H54 (cell line): Measurements from ENCODE around the gene APOA5.
"Not testable (repeated sequence)": the region's sequence is repeated elsewhere in the genome, so short reads cannot be mapped to it uniquely, and the experiment has no call there.

Experiments
- DNase-seq: peaks from one replicate; pipeline ENCODE4 v3.0.0; 2011; ENCODE audit warnings: low spot score, mixed read lengths; ENCODE audit not compliant: insufficient read length
- FAIRE-seq: peaks from 3 replicates; lab custom pipeline; 2011; peaks lifted over from hg19 to GRCh38; lab: Jason Lieb, UNC
- POLR2A ChIP-seq: IDR thresholded peaks from 2 replicates; pipeline ENCODE4 v1.6.1; 2011; ENCODE audit warnings: low read depth, mild to moderate bottlenecking, low read length

The APOA5 gene

GRCh38 chr11:116786966-116787365 lies 4.7 kb downstream of the APOA5 start:
- no peak for TF ChIP-seq POLR2A
- FAIRE-seq (no peak), DNase-seq (no peak)

GRCh38 chr11:116786326-116786725 lies 5.4 kb downstream of the APOA5 start:
- TF ChIP-seq POLR2A, result no peak
- no peak for DNase-seq
- FAIRE-seq, result no peak

DNA sequence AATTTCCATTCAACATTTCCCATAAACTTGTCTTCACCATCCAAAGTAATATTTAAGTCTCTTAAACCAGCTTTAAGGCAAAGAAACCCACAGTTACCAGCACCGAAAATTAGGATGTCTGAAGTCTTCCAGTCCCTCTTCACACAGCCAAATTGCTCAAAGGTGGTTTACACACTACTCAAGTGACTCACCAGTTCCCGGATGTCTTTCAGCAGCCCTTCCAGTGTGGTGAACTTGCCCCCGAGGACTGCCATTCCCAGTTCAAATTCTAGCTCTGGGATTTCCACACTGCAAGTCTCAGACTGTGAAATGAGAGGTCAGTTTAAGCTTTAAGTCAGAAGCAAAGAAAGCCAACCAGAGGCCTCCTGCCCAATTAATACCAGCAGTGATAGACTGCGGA lies 9.0 kb downstream of the APOA5 start:
- no peak for DNase-seq
- FAIRE-seq, result no peak
- no peak for TF ChIP-seq POLR2A

- DNase-seq (no peak), FAIRE-seq (no peak)
- TF ChIP-seq POLR2A, result no peak
Measured at GRCh38 chr11:116778556-116778955, 13.1 kb downstream of the APOA5 start.

DNA sequence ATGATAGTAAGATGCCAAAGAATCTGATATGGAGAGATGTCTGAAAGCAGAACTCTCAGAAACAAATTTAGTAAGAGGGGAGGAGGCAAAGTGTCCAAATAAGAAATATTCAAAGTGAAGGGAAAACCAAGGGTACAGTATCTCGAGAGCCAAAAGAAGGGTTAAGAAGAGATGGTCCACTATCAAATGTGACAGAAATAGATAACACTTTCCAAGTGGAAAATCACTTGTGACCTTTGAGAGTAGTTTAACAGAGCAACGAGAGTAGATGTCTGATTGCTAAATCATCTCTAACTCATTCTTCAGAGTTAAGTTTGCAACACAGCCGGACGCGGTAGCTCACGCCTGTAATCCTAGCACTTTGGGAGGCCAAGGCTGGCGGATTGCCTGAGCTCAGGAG lies 14.6 kb downstream of the APOA5 start:
- no peak for TF ChIP-seq POLR2A
- FAIRE-seq (no peak), DNase-seq (no peak)

GRCh38 chr11:116776522-116776984 lies 15.1 kb downstream of the APOA5 start:
- FAIRE-seq, result no peak
- TF ChIP-seq POLR2A, result no peak

DNA sequence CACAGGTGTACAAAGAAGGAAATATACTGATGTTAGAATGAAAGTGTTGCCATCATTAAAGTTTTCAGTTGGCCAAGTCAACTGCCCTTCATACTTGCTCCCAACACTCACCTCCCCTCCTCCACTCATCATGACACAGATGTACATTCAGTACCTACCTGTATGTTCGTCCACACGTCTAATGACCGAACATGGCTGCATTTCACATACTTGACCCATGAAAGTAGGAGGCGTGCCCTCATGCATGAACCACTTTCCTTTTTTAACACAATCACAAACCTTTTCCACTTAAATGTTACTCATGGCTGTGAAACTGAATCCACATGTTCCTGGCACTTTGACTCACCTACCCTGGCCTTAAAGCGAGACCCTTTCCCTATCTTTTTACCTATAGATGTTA lies 15.7 kb downstream of the APOA5 start:
- DNase-seq (no peak), FAIRE-seq (no peak)
- no peak for TF ChIP-seq POLR2A

More at GRCh38 chr11:116776522-116776984, 15.1 kb downstream of the APOA5 start:
- no peak for DNase-seq

DNA sequence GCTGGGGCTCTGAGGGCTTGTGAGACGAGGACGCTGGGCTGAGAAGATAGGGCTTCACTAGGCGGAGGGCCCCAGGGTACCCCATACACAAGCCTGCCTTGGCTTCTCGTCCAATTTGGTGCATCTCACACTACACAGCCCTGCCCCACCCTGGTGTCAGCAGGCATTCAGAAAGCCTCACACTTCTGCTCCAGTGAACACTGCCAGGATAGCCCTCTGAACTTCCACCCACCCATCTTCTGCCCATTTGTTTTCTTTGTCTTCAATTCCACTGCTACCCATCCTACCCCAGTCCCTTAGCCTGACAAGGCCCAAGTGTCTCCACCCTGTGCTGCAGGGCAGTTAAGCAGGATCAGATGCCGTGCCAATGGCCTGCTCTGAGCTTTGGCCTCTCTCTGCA lies 17.0 kb downstream of the APOA5 start:
- DNase-seq (no peak), FAIRE-seq (no peak)
- TF ChIP-seq POLR2A, result no peak

DNA sequence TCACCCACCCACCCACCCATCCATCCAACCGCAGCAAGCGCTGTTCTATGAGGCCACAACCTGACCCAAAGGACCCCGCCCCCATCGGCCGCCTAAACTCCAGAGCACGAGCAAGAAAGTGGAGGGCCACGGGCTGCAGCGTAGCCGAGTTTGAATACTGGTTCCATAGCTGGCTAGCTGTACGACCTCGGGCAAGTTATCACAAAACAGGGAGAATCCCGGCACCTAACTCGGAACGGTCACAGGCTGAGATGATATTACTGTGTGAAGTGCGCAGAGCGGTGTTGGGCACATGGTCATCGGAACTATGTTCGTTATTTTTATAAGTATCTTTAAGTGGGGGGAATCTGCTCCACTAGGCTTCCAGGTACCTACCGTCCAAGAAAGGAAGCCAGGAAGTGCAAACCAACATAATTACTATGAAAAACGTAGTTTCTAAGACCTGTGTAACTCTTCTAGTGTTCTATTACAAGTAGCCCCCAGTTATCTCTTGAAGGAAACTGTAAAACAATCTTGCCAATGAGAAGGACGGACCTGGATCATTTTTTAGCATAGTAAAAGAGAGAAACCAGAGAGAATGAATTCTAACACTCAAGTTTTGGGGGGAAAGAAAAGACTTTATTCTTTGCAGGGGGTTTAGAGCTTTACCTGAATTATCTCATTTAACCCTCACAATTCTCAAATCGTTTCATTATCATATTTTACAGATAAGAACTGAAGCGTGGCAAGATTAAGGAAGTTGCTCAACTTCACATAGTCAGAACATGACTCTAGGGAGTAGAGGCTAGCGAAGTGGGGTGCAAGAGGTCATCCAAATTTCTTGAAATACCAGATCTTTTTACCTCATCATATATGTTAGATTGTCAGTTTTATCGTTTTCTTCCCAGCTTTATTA lies 18.2 kb downstream of the APOA5 start:
- no peak for DNase-seq
- FAIRE-seq, result no peak
- no peak for TF ChIP-seq POLR2A

GRCh38 chr11:116772443-116773202 lies 19.1 kb downstream of the APOA5 start, which contains the start of gene BUD13:
Gene BUD13 (minus strand): TSS chr11:116772987. CDS start chr11:116772964, 23 bp downstream.
- peak; percentile 65 for TF ChIP-seq POLR2A
- FAIRE-seq (peak; percentile 45), DNase-seq (peak; percentile 63)

DNA sequence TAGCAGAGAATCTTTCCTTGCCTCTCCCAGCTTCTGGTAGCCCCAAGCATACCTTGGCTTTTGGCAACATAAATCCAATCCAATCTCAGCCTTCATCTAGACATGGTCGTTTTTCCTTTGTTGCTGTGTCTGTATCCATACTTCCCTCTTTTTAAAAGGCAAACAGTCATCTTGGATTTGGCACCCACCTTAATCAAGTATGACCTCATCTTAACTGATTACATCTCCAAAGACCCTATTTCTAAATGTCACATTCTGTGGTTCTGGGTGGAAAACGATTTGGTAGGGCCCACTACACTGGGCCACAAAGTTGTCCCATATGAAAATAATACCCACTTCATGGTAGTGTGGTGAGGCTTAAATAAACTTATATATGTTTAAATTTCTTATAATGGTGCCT lies 19.7 kb downstream of the APOA5 start:
- no peak for TF ChIP-seq POLR2A
- DNase-seq (no peak), FAIRE-seq (no peak)

- FAIRE-seq (no peak), DNase-seq (no peak)
- no peak for TF ChIP-seq POLR2A
Measured at GRCh38 chr11:116762132-116762531, 29.5 kb downstream of the APOA5 start.

DNA sequence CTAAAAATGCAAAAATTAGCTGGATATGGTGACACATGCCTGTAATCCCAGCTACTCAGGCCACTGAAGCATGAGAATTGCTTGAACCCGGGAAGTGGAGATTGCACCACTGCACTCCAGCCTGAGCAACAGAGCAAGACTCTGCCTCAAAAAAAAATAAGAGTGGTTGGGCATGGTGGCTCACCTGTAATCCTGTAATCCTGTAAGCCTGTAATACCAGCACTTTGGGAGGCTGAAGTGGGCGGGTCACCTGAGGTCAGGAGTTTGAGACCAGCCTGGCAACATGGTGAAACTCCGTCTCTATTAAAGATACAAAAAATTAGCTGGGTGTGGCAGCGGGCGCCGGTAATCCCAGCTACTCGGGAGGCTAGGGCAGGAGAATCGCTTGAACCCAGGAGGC lies 35.6 kb downstream of the APOA5 start:
- not testable (repeated sequence) for DNase-seq, FAIRE-seq

GRCh38 chr11:116750070-116750718 lies 41.5 kb downstream of the APOA5 start:
- no peak for TF ChIP-seq POLR2A
- no peak for DNase-seq
- no peak for FAIRE-seq

GRCh38 chr11:116742104-116742503 lies 49.6 kb downstream of the APOA5 start:
- no peak for FAIRE-seq

More at GRCh38 chr11:116742104-116742503, 49.6 kb downstream of the APOA5 start:
- no peak for TF ChIP-seq POLR2A
- DNase-seq, result no peak
